Stimulated activated naive CD4-positive, alpha-beta T cell (primary cell): ENCODE results near the gene SPATS2.
"Not testable (repeated sequence)": the region's sequence is repeated elsewhere in the genome, so short reads cannot be mapped to it uniquely, and the experiment has no call there.

Experiments
- DNase-seq, 6 experiments: peaks; one replicate each; lab custom pipeline; 2025; lab: John Stamatoyannopoulos, UW

The SPATS2 gene

DNA sequence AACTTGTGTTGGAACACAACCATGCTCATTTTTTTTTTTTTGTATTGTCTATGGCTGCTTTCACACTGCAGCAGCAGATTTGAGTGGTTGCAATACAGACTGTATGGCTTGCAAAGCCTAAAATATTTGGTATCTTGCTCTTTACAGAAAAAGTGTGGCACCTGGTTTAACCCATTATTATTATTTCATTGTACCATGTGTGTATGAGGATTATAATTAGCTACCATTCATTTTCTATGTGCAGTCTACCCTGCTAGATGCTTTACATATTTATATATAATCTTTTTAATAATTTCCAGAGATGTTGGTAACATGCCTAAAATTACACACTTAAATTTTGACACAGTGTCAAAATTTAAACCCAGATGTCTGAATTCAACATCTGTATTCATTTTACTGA, 37.7 kb downstream of the SPATS2 start:
- no peak for DNase-seq

DNA sequence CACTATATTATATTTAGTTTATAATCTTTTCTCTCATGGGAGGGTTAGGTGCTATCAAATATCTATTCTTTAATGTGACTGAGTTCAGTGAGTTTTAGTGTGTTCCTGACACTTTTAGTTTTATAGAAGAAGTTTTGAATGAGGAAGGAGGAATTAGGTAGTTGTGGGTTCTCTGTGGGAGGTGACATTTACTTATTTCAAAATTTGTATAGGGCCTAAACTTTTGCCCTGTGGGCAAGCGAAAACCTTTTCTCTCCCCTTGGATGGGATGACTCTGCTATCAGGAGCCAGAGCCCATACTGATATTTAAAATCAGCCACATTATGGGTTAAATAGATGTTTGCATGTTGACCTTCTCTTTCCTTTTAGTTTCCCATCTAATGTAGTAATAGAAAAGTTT, 43.6 kb downstream of the SPATS2 start:
- DNase-seq, result no peak

DNA sequence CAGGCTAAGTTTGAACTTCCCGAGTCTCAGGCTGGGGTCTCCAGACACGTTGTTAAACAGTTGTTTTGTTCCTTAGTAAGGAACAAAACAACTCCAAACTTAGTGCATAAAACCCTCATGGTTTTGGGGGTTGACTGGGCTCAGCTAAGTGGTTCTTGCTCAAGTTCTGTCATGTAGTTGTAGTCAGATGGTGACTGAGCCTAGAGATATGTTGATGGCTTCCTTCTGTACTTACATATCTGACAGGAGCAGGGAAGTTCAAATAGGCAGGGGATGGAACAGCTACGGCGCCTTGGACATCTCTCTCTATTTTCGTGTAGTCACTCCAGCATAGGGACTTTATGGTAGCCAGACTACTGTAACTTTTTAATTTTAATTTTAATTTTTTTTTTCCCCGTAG, 45.7 kb downstream of the SPATS2 start:
- DNase-seq, result no peak

DNA sequence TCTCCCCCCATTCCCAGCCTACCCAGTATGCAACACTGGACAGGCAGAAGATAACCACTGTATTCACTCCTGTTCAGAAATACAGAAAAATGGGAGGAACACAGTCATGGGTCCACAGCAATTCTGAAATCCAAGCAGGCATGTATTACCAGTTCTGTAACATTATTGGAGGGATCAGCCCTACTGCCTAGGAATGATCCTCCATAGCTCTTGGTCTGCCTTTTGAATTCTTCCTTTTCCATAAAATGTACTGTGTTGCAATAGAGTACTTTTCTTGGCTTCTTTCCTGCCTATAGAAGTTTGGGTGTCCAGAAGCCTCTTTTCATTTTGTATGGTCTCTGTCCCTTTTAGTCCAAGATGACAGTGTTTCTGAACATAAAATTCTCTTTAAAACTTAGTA, 46.5 kb downstream of the SPATS2 start:
- no peak for DNase-seq

DNA sequence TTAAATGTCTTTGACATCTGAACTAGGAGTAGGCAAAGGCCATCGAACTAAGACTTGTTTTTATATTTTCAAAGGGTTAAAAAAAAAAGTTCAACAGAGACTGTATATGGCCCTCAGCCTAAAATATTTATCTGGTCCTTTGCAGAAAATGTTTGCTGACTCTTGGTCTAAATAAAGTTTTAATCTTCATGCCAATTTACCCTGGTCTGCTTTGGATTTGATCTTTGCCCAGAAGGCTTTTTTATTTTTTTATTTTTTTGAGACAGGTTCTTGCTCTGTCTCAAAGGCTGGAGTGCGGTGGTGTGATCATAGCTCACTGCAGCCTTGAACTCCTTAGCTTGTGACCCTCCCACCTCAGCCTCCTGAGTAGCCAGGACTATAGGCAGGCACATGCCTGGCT, 47.1 kb downstream of the SPATS2 start:
- no peak for DNase-seq

DNA sequence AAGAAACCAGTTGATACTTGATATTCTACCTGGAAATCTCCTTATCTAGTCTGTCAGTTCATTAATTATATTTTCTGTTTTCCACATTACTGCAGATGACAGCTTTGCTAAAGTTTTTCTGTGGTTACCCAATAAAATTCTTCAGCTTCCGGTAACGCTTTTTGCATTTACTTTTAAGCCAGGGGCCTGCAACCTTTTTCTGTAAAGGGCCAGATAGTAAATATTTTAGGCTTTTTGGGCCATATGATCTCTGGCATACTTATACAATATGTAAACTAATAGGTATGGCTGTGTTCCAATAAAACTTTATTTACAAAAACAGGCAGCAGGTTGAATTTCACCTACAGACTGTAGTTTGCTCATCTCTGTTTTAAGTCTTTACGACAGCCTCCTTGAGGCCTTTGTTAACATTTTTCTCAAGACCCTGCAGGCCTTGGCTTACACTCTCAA, 48.3 kb downstream of the SPATS2 start:
- DNase-seq, result no peak

DNA sequence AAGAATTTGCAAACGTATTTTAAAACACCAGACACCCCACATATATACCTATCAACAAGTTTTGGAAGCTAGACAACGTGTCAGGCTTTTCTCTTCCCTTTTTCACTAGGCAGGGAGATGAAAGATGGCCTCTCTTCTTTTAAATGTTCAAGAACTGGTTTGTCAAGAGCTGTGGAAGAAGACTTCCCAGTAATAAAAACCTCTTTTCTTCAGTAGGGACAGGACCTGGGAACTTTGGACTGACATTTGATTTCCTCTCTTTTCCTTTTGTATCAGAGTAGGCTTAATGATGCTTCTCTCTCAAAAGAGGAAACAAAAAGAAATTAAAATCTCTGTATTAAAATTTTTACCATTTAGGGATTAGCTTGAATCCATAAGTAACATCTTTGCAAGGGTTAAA, 49.6 kb downstream of the SPATS2 start:
- DNase-seq, result no peak

DNA sequence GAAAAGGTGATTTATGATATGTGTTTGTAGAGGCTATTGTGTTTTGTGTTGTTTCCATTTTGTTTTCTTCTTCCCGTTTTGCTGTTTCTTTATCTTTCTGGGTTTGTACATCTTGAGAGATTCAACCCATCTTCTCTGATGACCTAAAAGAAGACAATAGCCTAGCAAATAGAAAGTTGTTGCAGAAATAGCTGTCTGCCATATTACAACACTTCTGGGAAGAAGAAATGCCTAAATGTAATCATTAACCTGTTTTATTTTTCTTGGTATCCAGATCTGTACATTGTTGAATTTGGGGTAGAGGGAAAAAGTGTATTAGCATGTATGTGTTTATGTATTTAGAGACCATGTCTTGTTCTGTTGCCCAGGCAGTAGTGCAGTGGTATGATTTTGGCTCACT, 50.3 kb downstream of the SPATS2 start:
- no peak for DNase-seq

DNA sequence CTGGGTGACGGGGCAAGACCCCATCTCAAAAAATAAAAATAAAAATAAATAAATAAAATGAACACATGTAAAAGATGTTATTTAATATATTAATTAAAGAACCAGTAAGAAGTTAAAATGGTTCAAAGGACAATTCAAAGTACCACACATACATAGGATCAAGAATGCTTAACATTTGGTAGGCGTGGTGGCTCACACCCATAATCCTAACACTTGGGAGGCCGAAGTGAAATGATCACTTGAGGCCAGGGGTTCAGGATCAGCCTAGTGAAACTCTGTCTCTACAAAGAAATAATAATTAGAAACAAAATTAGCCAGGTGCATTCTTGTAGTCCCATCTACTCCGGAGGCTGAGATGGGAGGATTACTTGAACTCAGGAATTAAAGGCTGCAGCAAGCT, 53.3 kb downstream of the SPATS2 start:
- DNase-seq, result no peak

DNA sequence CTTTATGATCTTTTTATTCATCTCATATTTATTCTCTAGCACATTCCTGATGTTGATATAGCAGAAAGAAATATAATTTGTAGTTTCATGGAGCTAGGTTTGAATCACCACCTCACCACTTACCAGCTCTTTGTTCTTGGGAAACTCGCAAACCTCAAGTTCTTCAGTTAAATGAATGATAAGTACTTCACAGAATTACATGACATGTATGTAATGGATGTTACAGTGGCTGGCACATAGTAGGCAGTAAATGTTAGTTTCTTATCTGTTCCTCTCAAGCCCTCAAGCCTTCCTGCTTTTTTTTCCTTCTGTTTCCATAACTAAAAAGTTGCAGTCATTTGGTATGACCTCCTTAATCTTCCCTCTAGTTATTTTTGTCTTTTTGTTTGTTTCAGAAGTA, 54.9 kb downstream of the SPATS2 start:
- DNase-seq, result no peak

DNA sequence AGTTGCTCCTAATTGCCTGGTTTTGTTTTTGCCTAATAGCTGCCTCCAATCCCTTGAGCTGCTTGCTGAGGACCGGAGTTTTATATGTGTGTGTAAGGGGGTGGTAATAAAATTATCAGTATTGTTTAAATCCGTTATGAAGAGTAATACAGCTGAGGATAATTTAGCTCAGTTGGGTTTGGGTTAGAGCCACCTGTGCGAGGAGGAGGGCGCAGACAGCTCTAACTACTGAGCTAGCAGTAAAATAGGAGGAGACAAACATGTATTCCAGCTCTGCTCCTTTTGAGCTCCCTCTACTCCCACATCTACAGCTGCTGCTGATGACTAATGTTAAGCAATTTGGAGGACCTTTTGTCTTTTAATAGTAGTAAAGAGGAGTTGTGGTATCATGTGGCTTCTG, 61.5 kb downstream of the SPATS2 start:
- no peak for DNase-seq

DNA sequence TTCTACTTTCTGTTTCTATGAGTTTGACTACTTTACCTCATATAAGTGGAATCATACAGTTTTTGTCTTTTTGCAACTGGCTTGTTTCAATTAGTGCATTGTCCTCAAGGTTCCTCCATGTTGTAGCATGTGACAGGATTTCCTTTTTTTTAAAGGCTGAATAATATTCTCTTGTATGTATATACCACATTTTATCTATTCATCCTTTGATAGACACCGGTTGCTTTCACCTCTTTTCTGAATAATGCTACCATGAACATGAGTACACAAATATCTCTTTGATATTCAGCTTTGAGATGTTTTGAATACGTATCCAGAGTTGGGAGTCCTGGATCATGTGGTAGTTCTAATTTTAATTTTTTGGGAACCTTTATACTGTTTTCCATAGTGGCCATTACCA, 65.4 kb downstream of the SPATS2 start:
- no peak for DNase-seq

DNA sequence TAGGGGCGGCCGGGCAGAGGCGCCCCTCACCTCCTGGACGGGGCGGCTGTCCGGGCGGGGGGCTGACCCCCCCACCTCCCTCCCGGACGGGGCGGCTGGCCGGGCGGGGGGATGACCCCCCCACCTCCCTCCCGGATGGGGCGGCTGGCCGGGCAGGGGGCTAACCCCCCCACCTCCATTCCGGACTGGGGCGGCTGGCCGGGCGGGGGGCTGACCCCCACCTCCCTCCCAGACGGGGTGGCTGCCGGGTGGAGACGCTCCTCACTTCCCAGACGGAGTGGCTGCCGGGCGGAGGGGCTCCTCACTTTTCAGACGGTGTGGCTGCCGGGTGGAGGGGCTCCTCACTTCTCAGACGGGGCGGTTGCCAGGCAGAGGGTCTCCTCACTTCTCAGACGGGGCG, 69.5 kb downstream of the SPATS2 start:
- DNase-seq, result not testable (repeated sequence)

DNA sequence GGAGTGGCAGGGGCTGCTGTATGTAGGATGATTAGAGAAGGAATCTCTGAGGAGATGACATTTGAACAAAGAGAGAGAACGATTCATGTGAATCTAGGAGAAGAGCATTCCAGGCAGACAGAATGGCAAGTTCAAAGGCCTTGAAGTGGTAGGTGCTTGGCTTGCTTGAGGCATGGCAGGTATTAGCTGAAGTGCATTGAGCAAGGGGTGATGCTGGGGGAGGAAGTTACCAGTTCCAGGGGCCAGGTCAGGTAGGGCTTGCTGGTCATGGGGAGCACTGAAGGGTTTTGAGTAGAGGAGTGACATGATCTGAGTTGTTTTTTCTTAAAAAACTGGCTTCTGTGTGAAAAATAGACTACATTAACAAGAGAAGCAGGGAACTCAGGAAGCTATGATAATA, 71.8 kb downstream of the SPATS2 start:
- no peak for DNase-seq

DNA sequence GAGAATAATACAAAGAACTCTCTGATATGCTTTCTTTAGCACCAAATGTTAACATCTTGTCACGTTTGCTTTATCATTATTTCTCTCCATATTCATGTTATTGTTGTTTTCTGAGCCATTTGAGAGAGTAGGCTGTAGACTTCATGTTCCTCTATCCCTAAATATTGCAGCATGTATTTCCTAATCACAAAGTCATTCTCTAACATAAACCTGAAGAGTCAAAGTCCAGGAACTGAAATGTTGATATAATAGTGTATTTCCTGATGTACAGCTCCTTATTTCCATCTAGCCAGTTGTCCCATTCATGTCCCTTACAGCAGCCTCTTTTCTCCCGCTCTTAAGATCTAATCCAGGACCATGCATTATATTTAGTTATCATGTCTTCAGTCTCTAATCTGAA, 72.8 kb downstream of the SPATS2 start:
- DNase-seq, result no peak

DNA sequence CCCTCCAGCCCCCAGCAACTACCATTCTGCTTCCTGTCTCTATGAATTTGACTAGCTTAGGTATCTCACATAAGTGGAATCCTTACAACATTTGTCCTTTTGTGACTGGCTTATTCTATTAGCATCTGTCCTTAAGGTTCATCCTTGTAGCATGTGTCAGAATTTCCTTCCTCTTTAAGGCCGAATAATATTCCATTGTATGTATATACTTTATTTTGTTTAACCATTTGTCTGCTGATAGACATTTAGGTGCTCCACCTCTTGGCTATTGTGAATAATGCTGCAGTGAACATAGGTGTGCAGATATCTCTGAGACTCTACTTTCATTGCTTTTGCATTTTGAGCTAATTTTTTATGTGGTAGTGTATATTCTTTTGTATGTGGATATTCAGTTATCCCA, 75.7 kb downstream of the SPATS2 start:
- DNase-seq, result no peak

DNA sequence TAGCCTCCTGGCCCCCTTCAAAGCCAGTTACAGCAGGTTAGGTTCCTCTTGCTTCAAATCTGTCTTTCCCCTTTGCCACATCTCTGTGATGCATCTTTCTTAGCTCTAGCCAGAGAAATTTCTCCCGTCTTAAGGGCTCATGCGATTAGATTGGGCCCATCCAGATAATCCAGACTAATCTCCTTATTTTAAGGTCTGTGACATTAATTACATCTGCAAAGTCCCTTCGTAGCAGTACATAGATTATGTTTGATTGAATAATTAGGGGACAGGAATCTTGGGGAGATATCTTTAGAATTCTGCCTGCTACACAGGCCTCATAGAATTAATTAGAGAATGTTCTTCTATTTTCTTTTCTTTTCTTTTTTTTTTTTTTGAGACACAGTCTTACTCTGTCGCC, 79.3 kb downstream of the SPATS2 start:
- no peak for DNase-seq

DNA sequence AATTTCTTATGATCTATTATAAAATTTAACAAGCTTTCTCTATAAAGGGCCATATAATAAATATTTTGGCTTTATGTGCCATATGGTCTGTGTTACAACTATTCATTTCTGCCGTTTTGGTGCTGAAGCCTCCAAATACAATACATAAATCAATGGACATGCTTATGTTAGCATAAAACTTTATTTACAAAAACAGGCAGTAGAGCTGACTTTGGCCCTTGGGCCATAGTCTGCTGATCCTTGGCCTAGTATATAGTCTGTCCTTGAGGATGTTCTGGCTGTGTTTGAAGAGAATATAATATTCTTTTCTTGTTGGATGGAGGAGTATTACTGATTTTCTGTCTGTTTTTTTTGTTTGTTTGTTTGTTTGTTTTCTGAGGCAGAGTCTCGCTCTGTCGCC, 81.6 kb downstream of the SPATS2 start:
- DNase-seq, result no peak

DNA sequence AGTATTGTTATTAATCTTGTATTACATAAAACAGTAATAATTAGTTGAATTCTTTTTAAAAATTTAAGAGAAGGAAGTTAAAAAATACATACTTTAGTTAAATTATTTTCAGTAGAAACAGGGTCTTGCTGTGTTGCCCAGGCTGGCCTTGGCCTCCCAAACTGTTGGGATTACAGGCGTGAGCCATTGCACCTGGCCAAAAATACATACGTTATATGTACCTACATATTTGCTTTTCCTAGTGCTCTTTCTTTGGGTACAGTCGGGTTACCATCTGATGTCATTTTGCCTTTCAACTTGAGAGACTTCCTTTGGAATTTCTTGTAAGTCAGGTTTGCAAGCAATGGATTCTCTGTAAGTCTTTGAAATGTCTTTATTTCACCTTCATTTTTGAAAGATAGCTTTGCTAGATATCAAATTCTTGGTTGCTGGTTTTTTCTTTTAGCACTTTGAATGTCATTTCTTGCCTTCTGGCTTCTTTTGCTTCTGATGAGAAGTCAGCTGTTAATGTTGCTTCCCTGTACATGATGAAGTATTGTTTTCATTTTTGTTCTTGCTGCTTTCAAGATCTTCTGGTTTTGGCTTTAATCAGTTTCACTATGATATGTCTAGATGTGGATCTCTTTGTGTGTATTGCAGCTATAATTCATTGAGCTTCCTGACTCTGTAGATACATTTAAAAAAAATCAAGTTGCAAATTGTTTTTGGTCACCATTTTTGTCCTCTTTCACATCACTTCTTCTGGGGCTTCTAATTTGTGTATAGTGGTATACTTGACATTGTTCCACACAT, 84.4 kb downstream of the SPATS2 start:
- no peak for DNase-seq

DNA sequence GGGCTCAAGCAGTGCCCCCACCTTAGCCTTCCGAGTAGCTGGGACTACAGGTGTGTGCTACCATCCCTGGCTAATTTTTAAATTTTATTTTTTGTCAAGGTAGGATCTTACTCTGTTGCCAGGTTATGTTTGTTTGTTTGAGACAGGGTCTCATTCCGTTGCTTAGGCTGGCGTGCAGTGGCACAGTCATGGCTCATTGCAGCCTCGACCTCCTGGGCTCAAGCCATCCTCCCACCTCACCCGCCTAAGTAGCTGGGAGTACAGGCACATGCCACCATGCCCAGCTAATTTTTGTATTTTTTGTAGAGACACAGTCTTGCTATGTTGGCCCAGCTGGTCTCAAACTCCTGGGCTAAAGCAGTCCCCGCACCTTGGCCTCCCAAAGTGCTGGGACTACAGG, 88.2 kb downstream of the SPATS2 start:
- DNase-seq, result no peak

DNA sequence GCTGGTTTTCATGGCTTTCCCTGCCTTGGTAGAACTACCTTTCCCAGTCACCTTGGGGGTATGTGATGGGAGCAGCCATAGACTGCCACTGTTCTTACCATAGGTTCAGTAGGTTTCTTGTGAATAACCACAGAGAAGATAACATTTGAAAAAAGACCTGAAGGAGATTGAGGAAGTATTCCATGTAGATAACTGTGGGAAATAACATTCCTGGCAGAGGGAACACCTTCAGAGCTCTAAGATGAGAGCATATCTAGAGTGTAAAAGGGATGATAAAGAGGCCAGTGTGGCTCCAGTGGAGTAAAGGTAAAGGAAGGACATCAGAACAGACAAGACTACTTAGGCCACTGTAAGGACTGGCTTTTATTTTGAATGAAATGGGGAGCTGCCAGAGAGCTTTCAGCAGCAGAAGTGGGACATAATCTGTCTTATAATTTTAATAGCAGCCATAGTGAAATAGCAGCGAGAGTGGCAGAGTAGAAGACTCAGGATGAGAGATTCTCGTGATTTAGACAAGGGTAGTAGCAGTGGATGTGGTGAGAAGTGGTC, 88.9 kb downstream of the SPATS2 start:
- no peak for DNase-seq

DNA sequence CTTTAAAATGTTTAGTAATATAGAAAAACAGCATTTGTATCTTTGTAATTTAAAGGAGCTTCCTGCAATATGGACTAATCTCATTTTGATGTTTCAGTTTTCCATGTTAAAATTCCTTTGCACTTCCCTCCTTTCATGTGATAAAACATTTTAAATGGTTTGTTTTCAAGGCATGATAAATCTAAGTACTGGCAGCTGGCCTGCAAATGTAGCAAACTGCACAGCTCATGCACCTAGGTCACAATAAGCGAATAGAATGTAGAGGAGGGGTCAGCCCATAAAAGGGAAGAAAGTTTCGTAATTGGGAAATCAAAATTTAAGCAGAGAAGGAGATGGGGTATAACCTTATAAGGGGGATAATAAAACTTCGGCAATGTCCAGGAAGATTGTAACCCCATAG, 91.6 kb downstream of the SPATS2 start:
- no peak for DNase-seq

DNA sequence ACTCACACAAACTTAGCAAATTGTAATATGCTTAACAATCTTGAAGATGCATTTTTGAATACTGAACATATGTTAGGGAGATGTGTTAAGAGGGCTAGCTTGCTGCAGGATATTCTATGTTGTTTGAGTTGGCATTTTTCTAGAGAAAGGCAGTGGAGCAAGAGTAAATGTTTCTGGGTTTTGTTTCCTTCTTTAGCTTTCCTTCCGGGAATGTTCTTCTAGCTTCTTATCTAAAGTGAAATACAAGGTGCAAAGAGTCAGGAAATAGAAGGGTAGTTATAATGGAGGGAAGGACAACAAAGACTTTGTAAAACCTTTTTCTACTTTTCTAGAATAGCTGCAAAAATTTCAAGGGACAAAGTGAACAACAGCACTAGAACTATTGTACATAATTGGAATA, 94.0 kb downstream of the SPATS2 start:
- DNase-seq, result no peak

DNA sequence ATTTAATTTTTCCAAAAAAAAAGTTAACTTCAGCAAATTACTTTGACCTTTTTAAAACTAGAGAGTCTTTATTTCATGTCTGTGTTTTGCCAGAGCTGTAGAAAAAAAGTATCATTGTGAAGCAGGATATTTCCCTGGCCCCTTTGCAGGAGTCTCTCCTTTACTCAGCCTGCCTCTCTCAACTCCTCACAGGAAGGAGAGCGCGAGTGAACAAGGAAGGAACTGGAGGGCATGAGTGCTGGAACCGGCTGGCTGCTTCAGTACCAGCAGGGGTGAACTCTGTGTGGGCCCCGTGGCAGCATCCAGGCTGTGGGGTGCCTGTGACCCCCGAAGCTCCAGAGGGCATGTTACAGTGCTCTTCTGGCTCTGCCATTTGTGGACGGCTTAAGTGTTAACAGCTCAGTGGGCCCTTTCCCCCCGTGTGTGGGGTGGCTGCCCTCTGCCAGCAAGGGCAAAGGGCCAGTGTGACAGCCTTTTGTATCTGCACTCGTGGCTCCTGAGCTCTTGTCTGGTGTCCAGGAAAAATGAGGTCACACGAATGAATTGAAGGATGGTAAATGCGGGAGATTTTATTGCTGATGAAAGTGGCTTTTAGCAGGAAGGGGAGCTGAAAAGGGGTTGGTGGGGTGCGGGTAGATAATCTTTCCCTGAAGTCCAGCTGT, 95.0 kb downstream of the SPATS2 start:
- no peak for DNase-seq
